OCI-LY7 (cell line): ENCODE measurements around the gene KRTAP16-1. TPM values are rescaled to one million over a fixed set of nuclear protein-coding genes. Genes with fewer than 3 reads are reported as not detected.

Experiments used
- BruUV-seq: library from RNA; stranded (reverse); fragments of 400-500 nt; replicated peaks from 2 replicates; lab custom pipeline; 2021; lab: Mats Ljungman, UMichigan
- CTCF ChIA-PET: fragments of 300-600 bp; sonication (Branson Sonifier 250); formaldehyde crosslinking; loops from one replicate; lab custom pipeline; 2022; ENCODE audit warnings: antibody characterized with exemption; ENCODE audit not compliant: unreplicated experiment; lab: Charles Lee
- POLR2A ChIA-PET: fragments of 300-600 bp; sonication (Branson Sonifier 250); formaldehyde crosslinking; loops from one replicate; lab custom pipeline; 2022; ENCODE audit warnings: antibody characterized with exemption; lab: Charles Lee
- DNase-seq: peaks from one replicate; pipeline ENCODE4 v3.0.0-alpha.2; 2015; ENCODE audit warnings: low spot score
- H2AFZ ChIP-seq: fragments of 200-600 bp; sonication (generic), shearing (Covaris generic); 2 replicates; pipeline ENCODE4 v1.6.1; 2014; ENCODE audit warnings: mild to moderate bottlenecking, antibody characterized with exemption, low read length, moderate library complexity
- H3K27ac ChIP-seq: fragments of 200-600 bp; sonication (generic); 2 replicates; pipeline ENCODE4 v1.5.1; 2014; ENCODE audit warnings: mixed run types, low read depth, mild to moderate bottlenecking, moderate library complexity, low read length, inconsistent platforms; ENCODE audit not compliant: poor library complexity, severe bottlenecking
- H3K36me3 ChIP-seq: fragments of 200-600 bp; sonication (generic); 2 replicates; pipeline ENCODE4 v1.6.1; 2014; ENCODE audit warnings: mild to moderate bottlenecking, antibody characterized with exemption, low read length, moderate library complexity, mixed read lengths; ENCODE audit not compliant: insufficient read depth
- H3K4me1 ChIP-seq: fragments of 200-600 bp; sonication (generic); 2 replicates; pipeline ENCODE4 v1.5.1; 2014; ENCODE audit warnings: mild to moderate bottlenecking, low read length; ENCODE audit not compliant: insufficient read depth, poor library complexity, severe bottlenecking
- H3K4me2 ChIP-seq: fragments of 200-600 bp; sonication (generic); 2 replicates; pipeline ENCODE4 v1.6.1; 2014; ENCODE audit warnings: mild to moderate bottlenecking, low read length
- H3K4me3 ChIP-seq: fragments of 200-600 bp; sonication (generic); 2 replicates; pipeline ENCODE4 v1.5.1; 2014; ENCODE audit warnings: mild to moderate bottlenecking, low read depth, low read length; ENCODE audit not compliant: poor library complexity, severe bottlenecking
- H3K79me2 ChIP-seq: fragments of 200-600 bp; sonication (generic); 2 replicates; pipeline ENCODE4 v1.6.1; 2016; ENCODE audit warnings: low read depth, mild to moderate bottlenecking, low read length, moderate library complexity, mixed read lengths; ENCODE audit not compliant: insufficient read depth
- H3K9me2 ChIP-seq: fragments of 200-600 bp; sonication (generic); 2 replicates; pipeline ENCODE4 v1.6.1; 2016; ENCODE audit warnings: mild to moderate bottlenecking, low read length, mixed read lengths; ENCODE audit not compliant: insufficient read depth
- H3K9me3 ChIP-seq: fragments of 200-600 bp; sonication (generic); 2 replicates; pipeline ENCODE4 v1.6.1; 2014; ENCODE audit warnings: mild to moderate bottlenecking, mixed run types, low read length, mixed read lengths
- H4K20me1 ChIP-seq: fragments of 200-600 bp; sonication (generic); 2 replicates; pipeline ENCODE4 v1.6.1; 2014; ENCODE audit warnings: mild to moderate bottlenecking, antibody characterized with exemption, low read length, moderate library complexity, mixed read lengths; ENCODE audit not compliant: insufficient read depth
- EZH2phosphoT487 ChIP-seq: fragments of 200-600 bp; sonication (generic); IDR thresholded peaks from 2 replicates; pipeline ENCODE4 v1.6.1; 2018; ENCODE audit warnings: low read depth, borderline replicate concordance, mild to moderate bottlenecking, mixed run types, antibody characterized with exemption, low read length, moderate library complexity, mixed read lengths
- intact Hi-C: fragments of 100-400 bp; cut with micrococcal nuclease; formaldehyde crosslinking; loops from one replicate; pipeline ENCODE4 v1.10.0; 2022; ENCODE audit not compliant: unreplicated experiment
- total RNA-seq, 2 experiments: library from RNA; depleted of rRNA in 1 of 2; stranded (reverse); fragments of >200 nt in 1 of 2; shearing (Covaris generic) in 1 of 2; gene quantifications; 2 replicates each; pipeline ENCODE4 v1.2.3, GENCODE V29; 2014 to 2022
- TF ChIP-seq, protein P1 (sequence below): fragments of 200-600 bp; sonication (generic); conservative IDR thresholded peaks from 2 replicates; pipeline ENCODE4 v1.5.1; 2014; ENCODE audit warnings: mild to moderate bottlenecking, antibody characterized with exemption, low read length, moderate library complexity, mixed read lengths

The KRTAP16-1 gene
- total RNA-seq, 2 experiments from 2014 or later: not detected

GRCh38 chr17:41294016-41294415 is 15.1 kb downstream of the KRTAP16-1 start:
- no peak for TF ChIP-seq EZH2phosphoT487
- TF ChIP-seq, protein P1, sequence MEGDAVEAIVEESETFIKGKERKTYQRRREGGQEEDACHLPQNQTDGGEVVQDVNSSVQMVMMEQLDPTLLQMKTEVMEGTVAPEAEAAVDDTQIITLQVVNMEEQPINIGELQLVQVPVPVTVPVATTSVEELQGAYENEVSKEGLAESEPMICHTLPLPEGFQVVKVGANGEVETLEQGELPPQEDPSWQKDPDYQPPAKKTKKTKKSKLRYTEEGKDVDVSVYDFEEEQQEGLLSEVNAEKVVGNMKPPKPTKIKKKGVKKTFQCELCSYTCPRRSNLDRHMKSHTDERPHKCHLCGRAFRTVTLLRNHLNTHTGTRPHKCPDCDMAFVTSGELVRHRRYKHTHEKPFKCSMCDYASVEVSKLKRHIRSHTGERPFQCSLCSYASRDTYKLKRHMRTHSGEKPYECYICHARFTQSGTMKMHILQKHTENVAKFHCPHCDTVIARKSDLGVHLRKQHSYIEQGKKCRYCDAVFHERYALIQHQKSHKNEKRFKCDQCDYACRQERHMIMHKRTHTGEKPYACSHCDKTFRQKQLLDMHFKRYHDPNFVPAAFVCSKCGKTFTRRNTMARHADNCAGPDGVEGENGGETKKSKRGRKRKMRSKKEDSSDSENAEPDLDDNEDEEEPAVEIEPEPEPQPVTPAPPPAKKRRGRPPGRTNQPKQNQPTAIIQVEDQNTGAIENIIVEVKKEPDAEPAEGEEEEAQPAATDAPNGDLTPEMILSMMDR: no peak
- no peak for DNase-seq
- intact Hi-C loops: no loop called here
- H3K27ac ChIP-seq: no peak overlapping the region
- ChIA-PET CTCF (no interaction called here), POLR2A (no interaction called here)
- no TSS peak for BruUV-seq
- no peak overlapping the region for H3K4me3 ChIP-seq
- H3K79me2 ChIP-seq: no peaks in the 10 kb centered on the region
- no peaks in the 10 kb centered on the region for H3K36me3 ChIP-seq
- H3K9me3 ChIP-seq: no peaks in the 10 kb centered on the region
- no peak overlapping the region for H3K4me2 ChIP-seq
- no peak overlapping the region for H2AFZ ChIP-seq
- H3K4me1 ChIP-seq: no peaks in the 10 kb centered on the region
- no peaks in the 10 kb centered on the region for H3K9me2 ChIP-seq
- no peaks in the 10 kb centered on the region for H4K20me1 ChIP-seq

DNA sequence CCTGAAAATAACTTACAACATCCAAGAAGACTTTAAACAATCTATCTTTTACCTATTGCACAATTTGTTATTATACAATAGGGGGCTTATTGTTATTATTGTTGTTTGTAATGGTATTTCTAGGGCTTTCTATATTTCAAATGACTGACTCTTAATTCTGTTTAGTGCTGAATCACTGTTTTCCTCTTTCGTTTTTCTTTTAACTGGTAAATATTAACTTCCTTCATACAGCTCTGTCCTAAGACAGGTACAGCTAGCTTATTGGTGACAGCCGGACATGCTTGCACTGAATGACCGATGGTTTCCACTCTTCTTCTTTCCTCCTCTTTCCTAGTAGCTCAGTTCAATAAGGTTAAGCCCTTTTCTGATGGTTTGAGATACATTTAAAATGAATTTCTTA is 22.1 kb downstream of the KRTAP16-1 start:
- intact Hi-C loops: no loop called here
- H3K4me3 ChIP-seq: no peak overlapping the region
- BruUV-seq: no TSS peak
- no peaks in the 10 kb centered on the region for H3K79me2 ChIP-seq
- H2AFZ ChIP-seq: no peak overlapping the region
- ChIA-PET CTCF (no interaction called here), POLR2A (no interaction called here)
- no peak overlapping the region for H3K27ac ChIP-seq
- H3K9me2 ChIP-seq: no peaks in the 10 kb centered on the region
- no peaks in the 10 kb centered on the region for H4K20me1 ChIP-seq
- H3K36me3 ChIP-seq: no peaks in the 10 kb centered on the region
- no peaks in the 10 kb centered on the region for H3K9me3 ChIP-seq
- H3K4me1 ChIP-seq: no peaks in the 10 kb centered on the region
- no peak for DNase-seq
- H3K4me2 ChIP-seq: no peak overlapping the region
- no peak for TF ChIP-seq EZH2phosphoT487
- TF ChIP-seq, protein P1: no peak

GRCh38 chr17:41284546-41284945 is 24.6 kb downstream of the KRTAP16-1 start:
- POLR2A ChIA-PET: no interaction called here
- no peak for DNase-seq
- no TSS peak for BruUV-seq
- no peaks in the 10 kb centered on the region for H3K36me3 ChIP-seq
- H3K79me2 ChIP-seq: no peaks in the 10 kb centered on the region
- H4K20me1 ChIP-seq: no peaks in the 10 kb centered on the region
- H3K4me1 ChIP-seq: no peaks in the 10 kb centered on the region
- H3K27ac ChIP-seq: no peak overlapping the region
- TF ChIP-seq EZH2phosphoT487: no peak
- TF ChIP-seq, protein P1: no peak
- H3K4me2 ChIP-seq: no peak overlapping the region
- no peak overlapping the region for H3K4me3 ChIP-seq
- no peak overlapping the region for H2AFZ ChIP-seq
- CTCF ChIA-PET: no interaction called here
- H3K9me2 ChIP-seq: no peaks in the 10 kb centered on the region
- intact Hi-C loops: no loop called here
- no peaks in the 10 kb centered on the region for H3K9me3 ChIP-seq
